ENCODE data around the gene TCHHL1. TPM values are rescaled to one million over a fixed set of nuclear protein-coding genes. Genes with fewer than 3 reads are reported as not detected.
"Not testable (repeated sequence)": the region's sequence is repeated elsewhere in the genome, so short reads cannot be mapped to it uniquely, and the experiment has no call there.

TCHHL1 gene
- total RNA-seq, 1 donor from 2014 or later = not detected

- intact Hi-C loops (cut with micrococcal nuclease) = no loop called here
Observed at GRCh38 chr1:152096931-152097330, 8.1 kb upstream of the TCHHL1 start.

GRCh38 chr1:152086760-152087159 is 2.1 kb downstream of the TCHHL1 start:
- intact Hi-C loops (cut with micrococcal nuclease) = no loop called here

DNA sequence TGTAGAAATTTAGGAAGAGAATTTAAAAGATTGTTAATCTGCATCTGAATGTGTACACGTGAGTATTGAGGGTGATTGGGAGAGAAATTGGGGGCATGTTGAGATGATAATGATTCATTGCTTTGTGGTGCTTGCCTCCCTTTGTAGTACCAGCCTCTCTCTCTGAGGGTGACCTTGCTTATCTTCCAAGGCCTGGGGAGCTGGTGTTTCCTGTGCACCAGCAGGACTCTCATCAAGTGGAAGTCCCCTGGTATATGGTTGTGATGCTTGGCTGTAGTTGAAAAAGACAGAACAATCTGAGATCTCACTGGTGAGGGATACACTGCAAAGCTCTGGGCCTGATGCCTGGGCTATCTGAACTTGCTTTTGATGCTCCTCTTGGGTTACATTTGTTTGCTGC is 4.0 kb downstream of the TCHHL1 start:
- intact Hi-C loops (cut with micrococcal nuclease) = no loop called here

GRCh38 chr1:152081026-152081425 is 7.8 kb downstream of the TCHHL1 start:
- intact Hi-C loops (cut with micrococcal nuclease) = not testable (repeated sequence)

- intact Hi-C loops (cut with micrococcal nuclease) = not testable (repeated sequence)
Observed at GRCh38 chr1:152080494-152080893, 8.4 kb downstream of the TCHHL1 start.

GRCh38 chr1:152078831-152079441 is 9.9 kb downstream of the TCHHL1 start:
- intact Hi-C loops (cut with micrococcal nuclease) = no loop called here

DNA sequence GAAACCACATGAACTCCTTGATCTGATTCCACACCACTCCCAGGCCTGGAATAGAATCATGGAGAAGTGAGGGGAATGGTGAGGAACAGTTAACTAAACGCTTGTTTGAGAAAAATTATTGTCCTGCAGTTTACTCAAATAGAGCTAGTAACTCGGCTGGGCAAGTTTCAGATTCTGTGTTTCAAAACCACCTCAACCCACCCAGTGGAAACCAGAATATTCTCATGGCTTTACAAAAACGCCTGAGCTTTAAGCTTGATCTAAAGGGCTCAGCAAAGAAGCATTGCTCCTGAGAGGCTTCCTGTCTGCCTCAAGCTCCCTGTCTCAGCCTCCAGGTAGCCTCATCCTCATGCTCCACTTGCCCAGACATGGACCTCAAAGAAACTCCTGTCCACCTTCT is 16.6 kb downstream of the TCHHL1 start:
- intact Hi-C loops (cut with micrococcal nuclease) = no loop called here

DNA sequence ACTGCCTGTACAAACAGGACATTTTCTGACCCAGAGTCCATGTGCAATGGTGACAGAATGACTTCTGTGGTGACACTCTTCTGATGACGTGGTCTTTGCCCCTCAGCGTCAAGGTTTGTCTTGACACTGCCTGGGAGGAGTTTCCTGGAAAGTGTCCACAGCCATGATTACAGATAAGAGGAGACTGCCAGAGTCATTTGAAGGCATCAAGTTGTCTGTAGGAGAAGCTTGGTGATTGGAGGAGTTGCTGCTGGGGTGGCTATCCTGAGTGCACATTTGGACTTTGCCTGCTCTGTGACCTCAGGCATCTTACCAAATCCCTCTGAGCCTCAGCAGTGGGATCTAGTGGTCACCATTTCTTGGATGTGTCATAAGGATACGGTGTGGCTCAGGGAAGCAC is 17.7 kb downstream of the TCHHL1 start:
- intact Hi-C loops (cut with micrococcal nuclease) = no loop called here

DNA sequence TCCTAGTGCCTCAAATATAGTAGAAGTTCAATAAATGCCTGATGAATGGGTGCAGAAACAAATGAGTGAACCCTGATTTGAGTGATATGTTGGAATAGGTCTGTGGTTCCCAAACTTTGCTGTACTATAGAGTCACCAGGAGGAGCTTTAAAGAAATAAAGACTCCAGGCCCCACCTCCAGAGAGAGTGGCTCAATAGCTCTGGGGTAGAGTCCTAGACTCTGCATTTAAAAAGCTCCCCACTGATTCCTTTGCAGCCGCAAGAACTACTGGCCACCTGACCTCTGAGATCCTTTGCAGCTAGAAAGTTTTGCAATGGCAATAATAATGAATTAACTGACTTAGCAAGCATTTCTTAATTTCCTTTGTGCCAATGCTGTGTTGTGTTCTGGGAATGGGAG is 20.9 kb downstream of the TCHHL1 start:
- intact Hi-C loops (cut with micrococcal nuclease) = no loop called here

DNA sequence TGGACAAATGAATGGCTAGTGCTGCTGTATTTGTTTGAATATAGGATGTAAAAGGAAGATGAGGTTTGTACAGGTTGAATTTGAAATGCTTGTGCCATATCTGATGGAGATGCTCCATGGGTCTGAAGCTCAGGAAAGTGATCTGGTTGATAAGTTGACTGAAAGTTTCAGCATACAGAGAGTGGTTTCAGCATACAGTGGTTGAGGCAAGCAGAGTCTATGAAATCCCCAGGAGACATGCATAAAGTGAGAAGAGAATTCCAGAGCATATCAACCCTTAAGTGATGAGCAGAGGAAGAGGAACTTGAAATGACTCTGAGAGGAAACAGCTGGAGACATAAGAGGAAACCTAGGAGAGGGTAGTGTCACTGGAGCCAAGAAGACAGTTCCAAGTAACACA is 21.7 kb downstream of the TCHHL1 start:
- intact Hi-C loops (cut with micrococcal nuclease) = no loop called here

DNA sequence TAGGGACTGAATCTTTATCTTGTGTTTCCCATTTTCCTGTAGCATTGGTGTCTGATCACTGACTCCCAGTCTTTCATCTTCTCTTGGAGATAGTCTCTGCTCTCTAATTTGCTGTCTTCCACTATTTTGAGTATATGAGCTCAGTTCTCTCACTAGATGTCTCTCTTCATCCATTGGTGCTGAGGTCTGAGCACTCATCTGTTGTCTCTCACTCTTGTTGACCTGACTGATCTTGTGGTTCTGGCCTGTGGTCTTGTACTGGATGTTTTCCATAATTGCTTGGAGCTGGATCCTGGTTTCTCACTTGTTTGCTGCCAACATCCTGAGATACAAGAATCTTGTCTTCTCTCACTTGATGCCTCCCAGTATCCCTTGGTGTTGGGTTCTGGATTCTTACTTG is 26.9 kb downstream of the TCHHL1 start:
- intact Hi-C loops (cut with micrococcal nuclease) = no loop called here

DNA sequence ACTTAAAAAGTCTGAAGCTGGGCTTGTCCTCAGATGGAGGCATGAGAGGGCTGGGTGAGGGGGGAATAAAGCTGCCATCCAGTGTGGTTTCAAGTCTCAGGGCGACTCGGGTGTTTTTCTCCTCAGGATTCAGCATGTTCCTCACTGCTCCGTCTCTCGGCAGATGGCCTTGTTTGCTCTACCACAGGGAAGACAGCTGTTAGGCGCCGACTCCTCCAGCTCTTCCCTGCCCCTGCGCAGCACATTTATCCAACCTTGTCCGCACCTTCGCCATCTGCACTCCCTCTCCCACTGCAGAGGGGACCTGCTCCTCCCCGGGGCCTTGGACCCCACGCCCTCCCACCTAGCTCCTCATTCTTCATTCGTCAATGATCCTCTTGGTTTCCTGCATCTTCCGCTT is 35.5 kb downstream of the TCHHL1 start:
- intact Hi-C loops (cut with micrococcal nuclease) = loop anchor here (2.0 to 5.0 kb wide), 2 partner anchors 59 to 291 kb away; no protein-coding TSS in a partner anchor

DNA sequence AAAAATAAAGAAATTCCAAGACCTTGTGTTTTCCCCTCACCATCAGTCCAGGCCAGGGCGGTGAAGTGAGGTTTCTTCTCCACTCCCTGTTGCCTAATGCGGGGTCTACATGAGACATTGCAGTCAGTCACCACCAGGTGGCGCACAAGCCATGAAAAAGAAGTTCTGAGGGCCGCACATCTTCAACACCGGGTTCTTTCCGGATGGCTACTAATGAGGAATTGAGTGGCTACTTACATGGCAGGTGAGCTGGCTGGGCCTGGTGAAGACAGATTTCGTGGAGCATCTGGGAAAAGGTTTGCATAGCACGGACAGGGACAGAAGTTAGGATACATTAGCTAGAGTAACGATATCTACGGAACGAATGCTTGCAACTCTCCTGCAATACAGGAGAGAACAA is 36.3 kb downstream of the TCHHL1 start:
- intact Hi-C loops (cut with micrococcal nuclease) = loop anchor here (1.0 to 5.0 kb wide), 3 partner anchors 60 to 292 kb away; no protein-coding TSS in a partner anchor

- intact Hi-C loops (cut with micrococcal nuclease) = loop anchor here (2.0 to 5.0 kb wide), 2 partner anchors 61 to 410 kb away; no protein-coding TSS in a partner anchor
Observed at GRCh38 chr1:152050886-152051675, 37.8 kb downstream of the TCHHL1 start.

- intact Hi-C loops (cut with micrococcal nuclease) = loop anchor here (2.0 to 5.0 kb wide), 2 partner anchors 63 to 411 kb away; no protein-coding TSS in a partner anchor
Observed at GRCh38 chr1:152049291-152050083, 39.4 kb downstream of the TCHHL1 start.

DNA sequence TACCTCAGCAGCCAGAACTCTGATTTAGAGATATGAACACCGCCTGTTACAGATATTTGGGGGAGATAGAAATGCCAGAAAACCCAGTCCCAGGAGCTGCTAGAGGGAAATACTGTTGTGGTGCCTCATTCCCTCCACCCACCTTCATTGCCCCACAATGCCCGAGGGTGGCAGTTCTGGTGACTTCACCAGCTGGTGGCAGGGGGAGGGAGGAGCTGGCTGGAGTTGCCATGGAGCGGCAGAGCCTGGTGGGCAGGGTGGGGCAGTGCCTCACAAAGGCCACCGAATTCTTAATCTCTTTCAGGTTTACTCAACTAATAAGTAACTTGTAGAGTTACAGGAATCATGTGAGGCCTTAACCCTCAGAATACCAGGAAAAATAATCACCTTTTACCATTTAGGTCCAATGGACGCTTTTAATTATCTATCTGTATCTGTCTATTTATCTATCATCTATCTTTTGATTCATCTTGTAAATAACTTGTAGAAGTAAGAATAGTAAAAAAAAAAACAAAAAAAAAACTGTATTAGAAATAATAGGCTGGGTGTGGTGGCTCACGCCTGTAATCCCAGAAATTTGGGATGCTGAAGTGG is 40.4 kb downstream of the TCHHL1 start:
- intact Hi-C loops (cut with micrococcal nuclease) = loop anchor here (1.0 kb wide), 1 partner anchor 13 kb away; no protein-coding TSS in a partner anchor

DNA sequence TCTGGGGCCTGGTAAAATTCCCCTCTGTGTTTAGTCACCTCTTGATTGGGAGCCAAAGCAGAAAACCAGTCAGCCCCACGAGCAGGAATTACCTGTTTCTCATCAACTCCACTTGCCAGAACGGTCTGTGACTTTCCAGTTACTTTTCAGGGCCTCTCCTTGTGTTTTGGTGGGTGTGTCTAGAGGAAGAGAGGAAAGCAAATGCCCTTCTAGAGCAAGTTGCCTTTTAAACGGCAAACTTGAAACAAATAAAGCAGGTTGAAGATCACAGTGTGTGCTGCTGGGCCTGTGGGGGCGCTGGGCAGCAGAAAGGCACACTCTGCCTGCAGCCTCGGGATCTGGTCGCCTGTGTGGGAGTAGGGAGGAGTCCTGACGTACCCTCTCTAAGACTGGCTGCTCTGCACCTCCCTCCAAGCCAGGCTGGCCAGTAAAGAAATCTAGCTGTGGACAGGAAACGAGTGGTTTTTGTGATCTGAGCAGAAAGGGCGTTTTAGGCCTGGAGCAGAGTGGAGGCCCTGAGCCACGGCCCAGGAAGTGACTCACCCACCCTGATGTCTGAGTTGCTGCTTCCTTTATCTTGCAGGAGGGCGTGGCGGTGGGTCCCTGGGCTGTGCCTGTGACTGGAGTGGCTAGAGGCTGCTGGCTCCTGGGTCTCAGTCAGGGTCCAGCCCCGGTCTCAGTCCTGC is 41.0 kb downstream of the TCHHL1 start:
- intact Hi-C loops (cut with micrococcal nuclease) = loop anchor here (1.0 kb wide), 1 partner anchor 13 kb away; no protein-coding TSS in a partner anchor

DNA sequence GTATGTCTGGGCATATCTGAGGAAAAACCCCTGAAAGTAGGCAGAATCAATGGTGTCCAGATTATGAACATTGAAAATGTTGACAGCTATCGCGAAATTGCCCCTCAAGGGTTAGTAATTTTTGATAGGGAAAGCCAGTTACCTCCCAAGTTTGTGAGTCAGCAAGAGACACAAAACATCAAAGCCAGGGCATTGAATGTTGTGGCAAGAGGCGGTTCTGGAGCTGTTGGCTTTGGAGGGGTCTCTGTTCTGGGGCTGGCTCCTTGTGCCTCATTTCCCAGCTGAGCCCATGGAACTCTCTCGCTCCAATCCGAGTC is 41.5 kb downstream of the TCHHL1 start:
- intact Hi-C loops (cut with micrococcal nuclease) = no loop called here

DNA sequence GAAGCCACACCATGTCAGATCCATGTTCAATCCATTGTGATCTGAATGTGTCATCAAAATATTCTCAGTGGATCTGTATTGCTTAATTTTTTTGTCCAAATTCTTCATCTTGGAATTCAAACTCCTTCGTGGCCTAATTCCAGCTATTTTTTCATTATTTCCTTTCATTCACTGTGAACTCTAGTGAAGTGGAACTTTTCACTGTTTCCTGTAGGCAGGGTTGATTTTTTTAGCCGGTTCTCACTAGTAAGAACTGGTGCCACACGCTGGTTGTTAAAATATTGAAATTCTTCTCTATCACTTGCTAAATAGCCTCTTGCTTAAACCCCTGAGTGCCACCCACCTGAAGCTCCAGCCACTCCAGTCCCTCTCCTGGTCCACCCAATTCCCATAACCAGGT is 44.5 kb downstream of the TCHHL1 start:
- intact Hi-C loops (cut with micrococcal nuclease) = no loop called here

GRCh38 chr1:152043870-152044269 is 45.0 kb downstream of the TCHHL1 start:
- intact Hi-C loops (cut with micrococcal nuclease) = no loop called here

GRCh38 chr1:152042030-152042429 is 46.8 kb downstream of the TCHHL1 start:
- intact Hi-C loops (cut with micrococcal nuclease) = no loop called here

All from T-helper 2 cell treated with Interferon-gamma antibody and Interleukin-4, amounts not matched to agents 100 ng/mL and 5 ng/mL, for 36 hours (primary cell).